ENCODE results near the gene TMSB10.
"Not testable (repeated sequence)": the region's sequence is repeated elsewhere in the genome, so short reads cannot be mapped to it uniquely, and the experiment has no call there.

The TMSB10 gene

GRCh38 chr2:84870306-84870705 is 35.1 kb upstream of the TMSB10 start:
- H3K36me3 ChIP-seq: no peaks in the 10 kb centered on the region
- H3K4me3 ChIP-seq: no peak overlapping the region
- H3K9me3 ChIP-seq: no peaks in the 10 kb centered on the region
- intact Hi-C loops (cut with DNase I; ENCODE audit: low total_unique reads): no loop called here
- DNase-seq: no peak
- no peaks in the 10 kb centered on the region for H3K27me3 ChIP-seq
- no peaks in the 10 kb centered on the region for H3K4me1 ChIP-seq
- no peak overlapping the region for H3K27ac ChIP-seq
- TF ChIP-seq CTCF (IDR thresholded peaks at IDR 0.05): no peak

- H3K27ac ChIP-seq; intact Hi-C loops (cut with DNase I; ENCODE audit: low total_unique reads); H3K36me3 ChIP-seq; H3K4me3 ChIP-seq; DNase-seq; H3K4me1 ChIP-seq; H3K9me3 ChIP-seq; H3K27me3 ChIP-seq: not testable (repeated sequence)
These were observed 32.8 kb upstream of the TMSB10 start for GRCh38 chr2:84872691-84873090.

- no peak overlapping the region for H3K4me3 ChIP-seq
- intact Hi-C loops (cut with DNase I; ENCODE audit: low total_unique reads): no loop called here
- no peaks in the 10 kb centered on the region for H3K4me1 ChIP-seq
- no peak for DNase-seq
- no peaks in the 10 kb centered on the region for H3K9me3 ChIP-seq
- H3K36me3 ChIP-seq: no peaks in the 10 kb centered on the region
- no peak for TF ChIP-seq CTCF (IDR thresholded peaks at IDR 0.05)
- no peaks in the 10 kb centered on the region for H3K27me3 ChIP-seq
- no peak overlapping the region for H3K27ac ChIP-seq
These were observed 32.1 kb upstream of the TMSB10 start for GRCh38 chr2:84873350-84873749.

- no peak for DNase-seq
- intact Hi-C loops (cut with DNase I; ENCODE audit: low total_unique reads): no loop called here
- Histone ChIP-seq H3K27me3 (peaks cover 0 to 3% of the 10 kb centered on the region in 2 donors), H3K9me3 (no peaks in the 10 kb centered on the region), H3K4me3 (no peak overlapping the region), H3K4me1 (peaks cover 0 to 3% (median 1%) of the 10 kb centered on the region in 4 donors), H3K36me3 (no peaks in the 10 kb centered on the region), H3K27ac (no peak overlapping the region)
- TF ChIP-seq CTCF (IDR thresholded peaks at IDR 0.05): no peak
These were observed 30.9 kb upstream of the TMSB10 start for GRCh38 chr2:84874381-84875212.

- H3K9me3 ChIP-seq: no peaks in the 10 kb centered on the region
- no peak overlapping the region for H3K27ac ChIP-seq
- intact Hi-C loops (cut with DNase I; ENCODE audit: low total_unique reads): no loop called here
- peaks cover 0 to 8% of the 10 kb centered on the region in 2 donors for H3K27me3 ChIP-seq
- H3K36me3 ChIP-seq: no peaks in the 10 kb centered on the region
- no peak overlapping the region for H3K4me3 ChIP-seq
- no peak for TF ChIP-seq CTCF (IDR thresholded peaks at IDR 0.05)
- H3K4me1 ChIP-seq: peaks cover 0 to 9% (median 5%) of the 10 kb centered on the region in 4 donors
- no peak for DNase-seq
These were observed 30.3 kb upstream of the TMSB10 start for GRCh38 chr2:84875213-84875560.

GRCh38 chr2:84875619-84876018 is 29.8 kb upstream of the TMSB10 start:
- H3K4me1 ChIP-seq: peaks cover 0 to 13% (median 9%) of the 10 kb centered on the region in 4 donors
- DNase-seq; intact Hi-C loops (cut with DNase I; ENCODE audit: low total_unique reads); H3K36me3 ChIP-seq; H3K4me3 ChIP-seq; H3K27ac ChIP-seq; H3K9me3 ChIP-seq: not testable (repeated sequence)
- peaks cover 0 to 12% of the 10 kb centered on the region in 2 donors for H3K27me3 ChIP-seq
